WERI-Rb-1 (cell line): ENCODE results near the gene VTI1A.

Source experiments
- DNase-seq: peaks from one replicate; pipeline ENCODE4 v3.0.0-alpha.2; 2020
- H3K27ac ChIP-seq: fragments of 250-450 bp; sonication (Bioruptor Pico); 2 replicates; pipeline ENCODE4 v1.5.1; 2020; ENCODE audit warnings: mild to moderate bottlenecking, moderate library complexity
- H3K27me3 ChIP-seq: fragments of 250-450 bp; sonication (Bioruptor Pico); 2 replicates; pipeline ENCODE4 v1.5.1; 2021; ENCODE audit warnings: mild to moderate bottlenecking, low read depth, moderate library complexity; ENCODE audit not compliant: insufficient read depth, severe bottlenecking
- H3K36me3 ChIP-seq: fragments of 250-450 bp; sonication (Bioruptor Pico); 2 replicates; pipeline ENCODE4 v1.5.1; 2020; ENCODE audit warnings: mild to moderate bottlenecking, moderate library complexity
- H3K4me3 ChIP-seq: 2 replicates; pipeline ENCODE4 v1.5.1; 2011; ENCODE audit warnings: low read depth, mild to moderate bottlenecking, control low read depth, low read length
- H3K9me3 ChIP-seq: fragments of 250-450 bp; sonication (Bioruptor Pico); 2 replicates; pipeline ENCODE4 v1.5.1; 2021; ENCODE audit warnings: mild to moderate bottlenecking, moderate library complexity; ENCODE audit not compliant: severe bottlenecking
- CTCF ChIP-seq: IDR thresholded peaks from 2 replicates; pipeline ENCODE4 v1.5.1; 2011; ENCODE audit warnings: low read depth, mild to moderate bottlenecking, control low read depth, inconsistent platforms, low read length

VTI1A gene

GRCh38 chr10:112844681-112845544, 397.9 kb downstream of the VTI1A start:
- H3K27ac ChIP-seq = no peak overlapping the region
- H3K9me3 ChIP-seq = peaks cover 6% of the 10 kb centered on the region
- H3K27me3 ChIP-seq = no peaks in the 10 kb centered on the region
- DNase-seq = no peak
- no peak overlapping the region for H3K4me3 ChIP-seq
- H3K36me3 ChIP-seq = no peaks in the 10 kb centered on the region
- no peak for TF ChIP-seq CTCF

- Histone ChIP-seq H3K4me3 (no peak overlapping the region), H3K27me3 (no peaks in the 10 kb centered on the region), H3K36me3 (no peaks in the 10 kb centered on the region), H3K27ac (no peak overlapping the region), H3K9me3 (peaks cover 6% of the 10 kb centered on the region)
- no peak for TF ChIP-seq CTCF
- no peak for DNase-seq
Measured at GRCh38 chr10:112847778-112848177, 400.8 kb downstream of the VTI1A start.

- DNase-seq = no peak
- Histone ChIP-seq H3K27ac (no peak overlapping the region), H3K4me3 (no peak overlapping the region), H3K9me3 (peaks cover 6% of the 10 kb centered on the region), H3K27me3 (no peaks in the 10 kb centered on the region), H3K36me3 (no peaks in the 10 kb centered on the region)
- TF ChIP-seq CTCF = no peak
Measured at GRCh38 chr10:112848228-112848627, 401.2 kb downstream of the VTI1A start.

- TF ChIP-seq CTCF = no peak
- DNase-seq = no peak
Measured at GRCh38 chr10:112848868-112849430, 401.9 kb downstream of the VTI1A start.

GRCh38 chr10:112849546-112849945, 402.5 kb downstream of the VTI1A start:
- H3K9me3 ChIP-seq = peaks cover 6% of the 10 kb centered on the region
- H3K4me3 ChIP-seq = no peak overlapping the region
- H3K27ac ChIP-seq = no peak overlapping the region
- no peak for TF ChIP-seq CTCF
- H3K36me3 ChIP-seq = no peaks in the 10 kb centered on the region
- DNase-seq = no peak
- no peaks in the 10 kb centered on the region for H3K27me3 ChIP-seq

More at GRCh38 chr10:112848868-112849430, 401.9 kb downstream of the VTI1A start:
- Histone ChIP-seq H3K36me3 (no peaks in the 10 kb centered on the region), H3K27ac (no peak overlapping the region), H3K27me3 (no peaks in the 10 kb centered on the region), H3K4me3 (no peak overlapping the region), H3K9me3 (peaks cover 6% of the 10 kb centered on the region)
